ENCODE results near the gene TBC1D22A. TPM values are rescaled to one million over a fixed set of nuclear protein-coding genes. Genes with fewer than 3 reads are reported as not detected.

TBC1D22A gene
- total RNA-seq, 1 donor from 2014 or later, result 87.8 TPM

DNA sequence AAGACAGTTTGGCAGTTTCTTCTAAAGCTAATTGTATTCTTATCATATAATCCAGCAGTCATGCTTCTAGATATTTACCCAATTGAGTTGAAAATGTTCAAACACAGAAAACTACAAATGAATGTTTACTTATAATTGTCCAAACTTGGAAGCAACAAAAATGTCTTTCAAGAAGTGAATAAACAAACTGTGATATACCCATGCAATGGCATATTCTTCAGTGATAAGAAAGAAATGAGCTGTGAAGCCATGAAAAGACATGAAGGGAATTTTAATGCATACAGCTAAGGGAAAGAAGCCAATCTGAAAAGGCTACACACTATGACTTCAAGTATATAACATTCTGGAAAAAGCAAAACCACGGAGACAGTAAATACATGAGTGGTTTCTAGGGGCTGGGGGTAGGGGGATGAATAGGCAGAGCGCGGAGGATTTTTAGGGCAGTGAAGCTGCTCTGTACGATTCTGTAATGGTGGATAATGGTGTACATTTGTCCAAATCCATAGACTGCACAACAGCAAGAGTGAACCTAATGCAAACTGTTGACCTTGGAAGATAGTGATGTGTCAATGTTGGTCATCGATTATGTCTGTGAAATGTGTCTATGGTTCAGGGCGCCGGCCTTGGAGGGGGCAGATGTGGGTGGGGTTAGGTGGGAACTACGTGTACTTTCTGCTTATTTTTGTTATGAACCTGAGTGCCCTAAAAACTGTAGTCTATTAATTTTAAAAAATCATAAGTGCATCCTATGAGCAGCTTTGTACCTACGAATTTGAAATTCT lies 424.9 kb downstream of the TBC1D22A start:
- no peak overlapping the region for H3K4me3 ChIP-seq
- no peak overlapping the region for H3K27ac ChIP-seq
- intact Hi-C loops (cut with DNase I), result no loop called here
- no peaks in the 10 kb centered on the region for H3K27me3 ChIP-seq
- H3K36me3 ChIP-seq, result no peaks in the 10 kb centered on the region
- peak in 1 of 2 donors; percentile 9 for DNase-seq (ENCODE audit: low spot score in 2 of 2)
- peaks cover 9 to 33% of the 10 kb centered on the region in 2 donors for H3K9me3 ChIP-seq
- TF ChIP-seq, protein P1, sequence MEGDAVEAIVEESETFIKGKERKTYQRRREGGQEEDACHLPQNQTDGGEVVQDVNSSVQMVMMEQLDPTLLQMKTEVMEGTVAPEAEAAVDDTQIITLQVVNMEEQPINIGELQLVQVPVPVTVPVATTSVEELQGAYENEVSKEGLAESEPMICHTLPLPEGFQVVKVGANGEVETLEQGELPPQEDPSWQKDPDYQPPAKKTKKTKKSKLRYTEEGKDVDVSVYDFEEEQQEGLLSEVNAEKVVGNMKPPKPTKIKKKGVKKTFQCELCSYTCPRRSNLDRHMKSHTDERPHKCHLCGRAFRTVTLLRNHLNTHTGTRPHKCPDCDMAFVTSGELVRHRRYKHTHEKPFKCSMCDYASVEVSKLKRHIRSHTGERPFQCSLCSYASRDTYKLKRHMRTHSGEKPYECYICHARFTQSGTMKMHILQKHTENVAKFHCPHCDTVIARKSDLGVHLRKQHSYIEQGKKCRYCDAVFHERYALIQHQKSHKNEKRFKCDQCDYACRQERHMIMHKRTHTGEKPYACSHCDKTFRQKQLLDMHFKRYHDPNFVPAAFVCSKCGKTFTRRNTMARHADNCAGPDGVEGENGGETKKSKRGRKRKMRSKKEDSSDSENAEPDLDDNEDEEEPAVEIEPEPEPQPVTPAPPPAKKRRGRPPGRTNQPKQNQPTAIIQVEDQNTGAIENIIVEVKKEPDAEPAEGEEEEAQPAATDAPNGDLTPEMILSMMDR (IDR thresholded peaks at IDR 0.05), result no peak
- H3K4me1 ChIP-seq, result no peaks in the 10 kb centered on the region

DNA sequence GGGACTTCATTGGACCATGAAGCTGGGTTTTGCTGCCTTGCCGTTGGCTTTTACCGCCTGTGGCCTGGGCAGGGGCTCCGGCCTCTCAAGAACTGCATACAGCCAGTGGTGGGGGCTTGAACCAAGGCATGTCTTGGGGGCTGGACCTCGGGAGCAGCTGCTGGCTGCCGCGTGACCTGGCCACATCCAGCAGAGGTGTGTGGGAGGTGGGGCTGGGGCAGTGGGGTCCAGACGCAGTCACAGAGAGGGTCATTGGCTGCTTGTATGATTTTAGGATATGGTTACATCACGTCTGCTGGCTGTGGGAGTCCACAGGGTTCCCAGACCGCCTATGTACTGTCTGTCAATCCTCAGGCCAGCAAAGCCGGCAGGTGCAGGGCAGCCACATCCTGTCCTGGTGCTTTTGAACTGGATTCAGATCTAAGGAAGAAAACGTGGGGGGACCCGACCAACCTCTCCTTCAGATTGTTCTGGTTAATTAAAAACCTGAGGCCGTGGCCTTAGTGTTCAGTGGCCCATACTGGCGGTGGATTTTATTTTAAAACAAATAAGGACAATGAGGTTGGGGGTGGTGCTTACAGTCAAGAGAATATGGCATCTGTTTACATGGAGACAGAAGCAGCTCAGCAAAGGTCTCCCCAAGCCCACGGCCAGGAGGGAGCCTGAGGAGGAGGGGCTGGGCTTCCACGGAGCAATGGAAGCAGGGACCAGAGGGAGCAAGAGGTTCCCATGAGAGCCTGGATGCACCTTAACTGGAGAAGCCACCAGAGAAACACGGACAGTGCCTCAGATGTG lies 426.0 kb downstream of the TBC1D22A start:
- H3K27me3 ChIP-seq, result no peaks in the 10 kb centered on the region
- no peaks in the 10 kb centered on the region for H3K4me1 ChIP-seq
- H3K27ac ChIP-seq, result no peak overlapping the region
- no peak overlapping the region for H3K4me3 ChIP-seq
- H3K36me3 ChIP-seq, result no peaks in the 10 kb centered on the region
- TF ChIP-seq, protein P1 (IDR thresholded peaks at IDR 0.05), result no peak
- DNase-seq (ENCODE audit: low spot score in 2 of 2), result peak in 1 of 2 donors; percentile 45
- H3K9me3 ChIP-seq, result peaks cover 4 to 28% of the 10 kb centered on the region in 2 donors
- intact Hi-C loops (cut with DNase I), result no loop called here

DNA sequence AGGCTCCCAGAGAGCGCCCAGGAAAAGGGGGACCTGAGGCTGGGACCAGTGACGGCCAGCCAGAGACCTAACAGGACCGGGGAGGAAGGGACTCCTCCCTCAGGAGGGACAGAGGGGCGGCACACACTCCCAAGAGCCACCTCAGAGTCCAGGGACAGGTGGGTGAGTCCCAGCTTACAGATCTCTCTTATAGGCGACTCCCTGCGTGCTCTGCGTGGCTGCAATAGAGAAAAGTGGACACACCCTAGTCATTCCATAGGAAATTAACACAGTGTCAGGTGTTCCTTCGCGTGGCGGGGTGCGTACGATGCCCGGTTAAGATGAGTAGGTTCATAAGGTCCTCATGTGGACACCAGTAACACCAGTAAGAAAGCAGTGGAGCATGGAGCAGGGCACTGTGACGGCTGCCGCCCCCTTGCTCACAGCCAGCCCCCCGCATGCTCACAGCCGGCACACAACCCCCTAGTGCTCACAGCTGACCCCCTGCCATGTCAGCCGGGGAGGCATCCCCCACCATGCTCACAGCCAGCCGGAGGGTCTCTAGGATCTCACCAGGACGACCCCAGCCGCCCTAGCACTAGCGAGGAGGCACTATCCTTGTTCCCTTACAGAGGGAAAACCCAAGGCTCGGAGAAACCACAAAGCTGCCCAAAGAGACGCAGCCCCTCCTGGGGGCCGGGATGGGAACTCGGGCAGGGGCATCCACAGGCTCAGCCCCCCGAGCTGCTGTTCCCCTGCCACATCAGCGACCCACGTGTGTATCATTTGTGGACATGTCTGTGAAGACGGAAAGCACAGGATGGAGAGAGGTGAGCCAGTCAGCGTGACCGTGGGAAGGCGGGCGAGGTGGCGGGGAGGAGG lies 426.8 kb downstream of the TBC1D22A start:
- Histone ChIP-seq H3K27me3 (no peaks in the 10 kb centered on the region), H3K27ac (no peak overlapping the region), H3K4me1 (no peaks in the 10 kb centered on the region), H3K36me3 (no peaks in the 10 kb centered on the region), H3K4me3 (no peak overlapping the region), H3K9me3 (peaks cover 4 to 22% of the 10 kb centered on the region in 2 donors)
- intact Hi-C loops (cut with DNase I), result no loop called here
- TF ChIP-seq, protein P1 (IDR thresholded peaks at IDR 0.05), result no peak
- peak in 1 of 2 donors; percentile 27 for DNase-seq (ENCODE audit: low spot score in 2 of 2)

DNA sequence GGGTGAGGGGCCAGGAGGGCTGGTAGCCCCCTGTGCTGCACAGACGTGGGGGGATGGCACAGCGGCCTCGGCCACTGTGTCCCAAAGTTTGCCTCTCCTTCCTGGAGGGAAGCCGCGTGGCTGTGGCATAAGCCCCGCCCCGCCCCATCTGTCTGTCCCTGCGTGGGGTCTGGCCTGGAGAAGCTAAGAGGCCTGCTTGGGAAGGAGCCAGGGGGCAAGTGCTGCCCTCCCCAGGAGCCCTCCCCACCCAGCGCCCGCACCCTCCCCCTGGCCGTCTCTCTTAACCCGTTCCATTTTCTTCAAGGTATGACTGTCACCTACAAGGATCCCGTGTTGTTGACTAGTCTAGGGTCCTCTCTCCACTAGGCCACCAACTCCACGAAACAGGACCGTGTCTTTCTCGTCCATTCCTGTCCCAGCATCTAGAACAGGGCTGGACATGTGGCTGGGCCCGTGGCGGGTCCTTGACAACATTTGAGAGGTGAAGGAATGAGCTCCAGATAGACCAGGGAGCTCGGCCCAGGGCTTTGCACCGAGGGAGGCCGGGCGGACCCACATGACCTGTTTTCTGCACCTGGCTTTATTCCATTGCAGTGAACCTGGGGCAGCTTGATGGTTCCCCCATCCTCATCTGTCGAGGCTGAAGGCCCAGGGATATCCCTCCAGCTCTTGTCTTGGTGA lies 428.0 kb downstream of the TBC1D22A start:
- DNase-seq (ENCODE audit: low spot score in 2 of 2), result peak in 1 of 2 donors; percentile 49
- Histone ChIP-seq H3K9me3 (peaks cover 1 to 11% of the 10 kb centered on the region in 2 donors), H3K27ac (no peak overlapping the region), H3K36me3 (no peaks in the 10 kb centered on the region), H3K27me3 (no peaks in the 10 kb centered on the region), H3K4me1 (no peaks in the 10 kb centered on the region), H3K4me3 (no peak overlapping the region)
- intact Hi-C loops (cut with DNase I), result no loop called here
- TF ChIP-seq, protein P1 (IDR thresholded peaks at IDR 0.05), result no peak

Data from ascending aorta (tissue), 2 donors.